ENCODE measurements around the gene CCDC15.

Gene CCDC15

GRCh38 chr11:125082611-125083311 lies 128.8 kb downstream of the CCDC15 start:
- Histone ChIP-seq H3K36me3 (replicated peaks; ENCODE audit: low read depth, low read length) (no peaks in the 10 kb centered on the region), H3K27ac (ENCODE audit: low read length) (no peak overlapping the region), H3K4me3 (ENCODE audit: low read length) (no peak overlapping the region), H2AFZ (ENCODE audit: low read depth, low read length) (no peak overlapping the region), H3K9ac (ENCODE audit: low read length) (no peak overlapping the region), H3K79me2 (ENCODE audit: low read length) (no peaks in the 10 kb centered on the region), H3K9me3 (ENCODE audit: insufficient read depth, low read length) (no peaks in the 10 kb centered on the region), H4K20me1 (ENCODE audit: insufficient read depth, low read length) (no peaks in the 10 kb centered on the region), H3K4me1 (ENCODE audit: low read length) (no peaks in the 10 kb centered on the region), H3K27me3 (ENCODE audit: low read depth, low read length) (no peaks in the 10 kb centered on the region), H3K4me2 (ENCODE audit: low read length) (no peak overlapping the region)
- no peak for TF ChIP-seq CTCF (IDR thresholded peaks at IDR 0.05; ENCODE audit: low read depth, low read length)

GRCh38 chr11:125083312-125084056 lies 129.5 kb downstream of the CCDC15 start:
- TF ChIP-seq CTCF (IDR thresholded peaks at IDR 0.05; ENCODE audit: low read depth, low read length): no peak
- TF ChIP-seq EZH2phosphoT487 (IDR thresholded peaks at IDR 0.05; ENCODE audit: low read depth): no peak
- Histone ChIP-seq H4K20me1 (ENCODE audit: insufficient read depth, low read length) (no peaks in the 10 kb centered on the region), H3K4me2 (ENCODE audit: low read length) (no peak overlapping the region), H3K9ac (ENCODE audit: low read length) (no peak overlapping the region), H3K27ac (ENCODE audit: low read length) (no peak overlapping the region), H3K4me3 (ENCODE audit: low read length) (no peak overlapping the region), H2AFZ (ENCODE audit: low read depth, low read length) (no peak overlapping the region), H3K4me1 (ENCODE audit: low read length) (no peaks in the 10 kb centered on the region), H3K9me3 (ENCODE audit: insufficient read depth, low read length) (no peaks in the 10 kb centered on the region), H3K36me3 (replicated peaks; ENCODE audit: low read depth, low read length) (no peaks in the 10 kb centered on the region), H3K27me3 (ENCODE audit: low read depth, low read length) (no peaks in the 10 kb centered on the region), H3K79me2 (ENCODE audit: low read length) (no peaks in the 10 kb centered on the region)

- Histone ChIP-seq H3K79me2 (ENCODE audit: low read length) (no peaks in the 10 kb centered on the region), H3K4me2 (ENCODE audit: low read length) (no peak overlapping the region), H3K36me3 (replicated peaks; ENCODE audit: low read depth, low read length) (no peaks in the 10 kb centered on the region), H3K9me3 (ENCODE audit: insufficient read depth, low read length) (no peaks in the 10 kb centered on the region), H3K27ac (ENCODE audit: low read length) (no peak overlapping the region), H3K9ac (ENCODE audit: low read length) (no peak overlapping the region), H3K27me3 (ENCODE audit: low read depth, low read length) (no peaks in the 10 kb centered on the region), H4K20me1 (ENCODE audit: insufficient read depth, low read length) (no peaks in the 10 kb centered on the region), H3K4me3 (ENCODE audit: low read length) (no peak overlapping the region), H2AFZ (ENCODE audit: low read depth, low read length) (no peak overlapping the region), H3K4me1 (ENCODE audit: low read length) (no peaks in the 10 kb centered on the region)
- TF ChIP-seq EZH2phosphoT487 (IDR thresholded peaks at IDR 0.05; ENCODE audit: low read depth) (no peak), CTCF (IDR thresholded peaks at IDR 0.05; ENCODE audit: low read depth, low read length) (no peak)
These were observed 130.0 kb downstream of the CCDC15 start for GRCh38 chr11:125084057-125084416.

GRCh38 chr11:125084761-125085231 lies 130.8 kb downstream of the CCDC15 start:
- no peaks in the 10 kb centered on the region for H3K9me3 ChIP-seq (ENCODE audit: insufficient read depth, low read length)
- TF ChIP-seq CTCF (IDR thresholded peaks at IDR 0.05; ENCODE audit: low read depth, low read length) (no peak), EZH2phosphoT487 (IDR thresholded peaks at IDR 0.05; ENCODE audit: low read depth) (no peak)

More at GRCh38 chr11:125084761-125085231, 130.8 kb downstream of the CCDC15 start:
- H3K4me3 ChIP-seq (ENCODE audit: low read length): no peak overlapping the region
- H3K36me3 ChIP-seq (replicated peaks; ENCODE audit: low read depth, low read length): no peaks in the 10 kb centered on the region
- H3K4me2 ChIP-seq (ENCODE audit: low read length): no peak overlapping the region
- H3K79me2 ChIP-seq (ENCODE audit: low read length): no peaks in the 10 kb centered on the region
- H3K4me1 ChIP-seq (ENCODE audit: low read length): no peaks in the 10 kb centered on the region
- H3K9ac ChIP-seq (ENCODE audit: low read length): no peak overlapping the region
- H2AFZ ChIP-seq (ENCODE audit: low read depth, low read length): no peak overlapping the region
- H4K20me1 ChIP-seq (ENCODE audit: insufficient read depth, low read length): no peaks in the 10 kb centered on the region
- H3K27me3 ChIP-seq (ENCODE audit: low read depth, low read length): no peaks in the 10 kb centered on the region
- no peak overlapping the region for H3K27ac ChIP-seq (ENCODE audit: low read length)
